SJSA1 (cell line): ENCODE results near the gene ELFN1. TPM values are rescaled to one million over a fixed set of nuclear protein-coding genes. Genes with fewer than 3 reads are reported as not detected.

Source experiments
- DNase-seq, 2 experiments: peaks; one replicate each; pipeline ENCODE4 v3.0.0-alpha.2; 2015 to 2020; ENCODE audit warnings: low spot score in 2 of 2, low read depth in 1 of 2
- H3K27ac ChIP-seq: fragments of 250-450 bp; sonication (Bioruptor Pico); 2 replicates; pipeline ENCODE4 v1.5.1; 2020; ENCODE audit warnings: mild to moderate bottlenecking, moderate library complexity
- H3K27me3 ChIP-seq: fragments of 250-450 bp; sonication (Bioruptor Pico); replicated peaks from 2 replicates; pipeline ENCODE4 v1.5.1; 2020; ENCODE audit warnings: mild to moderate bottlenecking, moderate library complexity
- H3K36me3 ChIP-seq: fragments of 250-450 bp; sonication (Bioruptor Pico); 2 replicates; pipeline ENCODE4 v1.5.1; 2020; ENCODE audit warnings: mild to moderate bottlenecking
- H3K4me1 ChIP-seq: fragments of 250-450 bp; sonication (Bioruptor Pico); replicated peaks from 2 replicates; pipeline ENCODE4 v1.6.1; 2021; ENCODE audit warnings: mild to moderate bottlenecking
- H3K4me3 ChIP-seq: fragments of 250-450 bp; sonication (Bioruptor Pico); 2 replicates; pipeline ENCODE4 v1.5.1; 2020; ENCODE audit warnings: mild to moderate bottlenecking
- H3K9me3 ChIP-seq: fragments of 250-450 bp; sonication (Bioruptor Pico); replicated peaks from 2 replicates; pipeline ENCODE4 v1.5.1; 2020; ENCODE audit warnings: mild to moderate bottlenecking
- total RNA-seq: library from RNA; depleted of rRNA; stranded (reverse); fragments of >200 nt; shearing (Covaris generic); gene quantifications from 2 replicates; pipeline ENCODE4 v1.2.3, GENCODE V29; 2014

Gene ELFN1
- total RNA-seq, 1 experiment from 2014 or later = not detected

DNA sequence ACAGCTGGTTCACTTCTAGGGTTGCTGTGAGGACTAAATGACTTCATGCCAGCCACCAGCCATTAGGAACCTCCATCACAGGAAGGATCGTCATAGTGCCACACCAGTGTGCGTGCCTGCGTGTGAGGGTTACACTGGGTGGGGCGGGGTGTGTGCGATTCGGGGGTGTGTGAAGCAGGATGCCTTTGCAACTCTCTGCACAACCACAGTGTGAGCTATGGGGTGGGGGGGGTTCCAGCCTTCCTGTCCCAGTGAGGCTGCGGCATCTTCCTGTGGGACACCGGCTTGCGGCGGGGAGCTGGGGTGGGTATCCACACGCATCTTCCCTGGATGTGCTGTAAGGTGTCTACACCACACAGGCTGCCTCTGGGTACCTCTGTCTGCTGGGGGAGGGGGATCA, 6.9 kb upstream of the ELFN1 start:
- no peak overlapping the region for H3K27ac ChIP-seq

DNA sequence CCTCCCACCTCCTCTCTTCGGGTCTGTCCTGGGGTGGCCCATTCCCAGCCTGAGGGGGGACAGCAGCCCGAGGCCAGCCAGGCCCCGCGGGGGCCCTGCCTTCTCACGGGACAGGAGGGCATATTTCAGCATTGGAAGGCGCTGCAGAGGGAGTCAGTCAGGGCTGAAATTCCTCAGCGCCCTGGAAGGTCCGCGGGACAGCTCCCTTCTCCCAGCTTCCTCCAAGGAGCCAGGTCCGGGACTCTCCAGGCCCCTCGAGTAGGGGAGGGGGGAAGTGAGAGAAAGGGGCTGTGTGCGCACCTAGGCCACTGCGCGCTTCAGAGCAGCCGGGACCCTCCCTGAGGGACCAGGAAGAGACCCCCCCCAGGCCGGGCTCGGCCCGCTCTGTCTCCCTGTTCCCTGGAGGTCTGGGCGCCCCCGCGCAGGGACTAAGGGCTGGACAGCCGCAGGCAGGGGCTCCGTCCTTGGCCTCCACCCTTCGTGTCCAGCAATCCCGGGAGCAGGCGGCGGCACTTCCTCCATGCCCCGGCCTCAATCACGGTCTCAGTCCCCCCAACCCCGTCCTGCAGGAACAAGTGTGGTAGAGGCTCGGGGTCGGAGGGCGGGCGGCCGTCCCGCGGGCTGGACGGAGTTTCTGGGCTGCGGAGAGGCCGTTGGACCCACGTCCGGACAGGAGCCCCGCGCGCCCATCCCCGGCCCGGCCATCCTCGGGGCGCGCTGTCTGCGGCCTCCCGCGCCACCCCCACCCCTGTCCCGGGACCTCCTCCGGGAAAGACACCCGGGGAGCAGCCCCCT, 6.0 kb upstream of the ELFN1 start:
- H3K36me3 ChIP-seq = no peaks in the 10 kb centered on the region
- no peaks in the 10 kb centered on the region for H3K9me3 ChIP-seq
- peaks cover 62% of the 10 kb centered on the region for H3K27me3 ChIP-seq
- H3K27ac ChIP-seq = no peak overlapping the region
- peaks cover 19% of the 10 kb centered on the region for H3K4me1 ChIP-seq
- H3K4me3 ChIP-seq = no peak overlapping the region
- DNase-seq = peak in 1 of 2 experiments; percentile 39

More for the DNA sequence above, 6.9 kb upstream of the ELFN1 start:
- peaks cover 19% of the 10 kb centered on the region for H3K4me1 ChIP-seq
- no peaks in the 10 kb centered on the region for H3K36me3 ChIP-seq
- DNase-seq = peak in 1 of 2 experiments; percentile 39
- H3K9me3 ChIP-seq = no peaks in the 10 kb centered on the region
- no peak overlapping the region for H3K4me3 ChIP-seq
- H3K27me3 ChIP-seq = peaks cover 60% of the 10 kb centered on the region

DNA sequence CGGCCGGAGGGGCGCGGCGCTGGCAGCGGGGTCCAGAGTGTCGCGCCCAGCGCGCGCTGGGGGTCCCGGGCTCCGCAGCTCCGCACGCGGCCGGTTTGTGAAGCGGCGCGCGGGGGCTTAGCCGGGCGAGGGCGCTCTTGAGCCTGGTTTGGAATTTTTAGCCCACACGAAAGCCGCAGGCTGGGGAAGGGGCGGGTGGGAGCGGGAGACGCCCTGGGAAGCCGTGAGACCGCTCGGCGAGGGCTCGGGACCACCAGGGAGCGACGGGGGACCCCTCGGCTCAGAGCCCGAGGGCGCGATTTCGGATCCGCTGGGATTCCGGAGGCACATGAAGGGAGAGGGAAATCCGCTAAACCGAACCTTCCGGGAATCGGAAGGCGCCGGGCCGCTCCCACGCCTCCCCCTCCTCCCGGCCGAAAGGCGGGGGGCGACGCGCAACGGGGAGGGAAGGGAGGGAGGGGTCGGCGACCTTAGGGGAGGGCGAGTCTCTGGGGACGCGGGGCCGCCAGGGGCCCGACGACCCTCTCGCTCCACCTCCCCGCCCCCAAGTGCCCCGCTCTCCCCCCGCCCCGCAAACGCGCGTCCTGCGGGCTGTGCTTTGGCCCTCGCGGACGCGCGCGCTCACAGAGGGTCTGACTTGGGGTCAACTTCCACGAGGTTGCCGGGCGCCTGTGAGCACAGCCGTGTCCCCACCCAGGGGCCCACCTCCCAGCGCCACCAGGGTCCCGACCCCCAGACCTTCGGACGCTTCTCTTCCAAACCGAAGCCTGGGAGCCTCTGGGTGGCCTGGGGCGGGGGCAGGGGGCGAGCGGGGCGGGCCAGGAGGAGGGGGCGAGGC, 5.1 kb upstream of the ELFN1 start:
- DNase-seq = peak; percentile 46 to 52
- peaks cover 19% of the 10 kb centered on the region for H3K4me1 ChIP-seq
- peaks cover 66% of the 10 kb centered on the region for H3K27me3 ChIP-seq

DNA sequence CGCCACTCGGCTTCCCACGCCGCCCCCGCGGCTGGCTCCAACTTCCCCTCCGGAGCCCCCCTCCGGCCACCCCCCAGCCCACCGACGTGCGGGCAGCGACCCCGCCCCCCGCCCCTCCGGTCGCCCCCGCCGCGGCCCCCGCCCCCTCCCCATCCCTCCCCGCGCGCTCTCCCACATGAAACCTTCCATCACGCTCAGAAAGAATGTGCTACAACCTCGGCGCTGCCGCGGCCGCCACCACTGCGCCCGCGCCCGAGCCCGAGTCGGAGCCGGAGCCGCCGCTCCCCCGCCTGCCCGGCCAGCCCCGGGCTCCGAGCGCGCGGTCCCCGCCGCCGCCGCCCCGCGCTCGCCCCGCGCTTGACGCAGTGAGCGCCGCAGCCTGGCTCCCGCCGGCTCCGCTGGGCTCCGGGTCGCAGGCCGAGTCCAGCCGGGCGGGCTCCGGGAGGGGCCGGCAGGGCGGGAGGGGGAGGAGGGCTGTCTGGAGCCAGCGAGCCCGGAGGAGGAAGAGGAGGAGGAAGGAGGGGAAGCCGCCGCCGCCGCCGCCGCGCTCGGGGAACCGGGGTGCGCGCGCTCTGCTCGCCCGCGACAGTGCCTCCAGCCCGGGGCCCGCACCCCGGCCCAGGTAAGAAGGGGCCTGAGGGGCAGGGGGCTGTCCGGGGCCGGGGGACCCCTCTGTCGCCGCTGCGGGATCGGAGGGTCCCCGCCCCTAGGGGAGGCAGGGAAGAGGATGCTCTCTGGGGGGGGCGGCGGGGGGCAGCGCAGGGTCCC, 4.3 kb upstream of the ELFN1 start:
- Histone ChIP-seq H3K36me3 (no peaks in the 10 kb centered on the region), H3K9me3 (no peaks in the 10 kb centered on the region), H3K4me3 (0 out of 2 replicates have a peak overlapping the region, but pooled peaks have one; percentile 10), H3K27me3 (peaks cover 67% of the 10 kb centered on the region), H3K4me1 (peaks cover 19% of the 10 kb centered on the region), H3K27ac (no peak overlapping the region)
- DNase-seq = peak in 1 of 2 experiments; percentile 41

More for the DNA sequence above, 5.1 kb upstream of the ELFN1 start:
- Histone ChIP-seq H3K27ac (no peak overlapping the region), H3K36me3 (no peaks in the 10 kb centered on the region), H3K4me3 (peak overlapping the region; percentile 40), H3K9me3 (no peaks in the 10 kb centered on the region)

DNA sequence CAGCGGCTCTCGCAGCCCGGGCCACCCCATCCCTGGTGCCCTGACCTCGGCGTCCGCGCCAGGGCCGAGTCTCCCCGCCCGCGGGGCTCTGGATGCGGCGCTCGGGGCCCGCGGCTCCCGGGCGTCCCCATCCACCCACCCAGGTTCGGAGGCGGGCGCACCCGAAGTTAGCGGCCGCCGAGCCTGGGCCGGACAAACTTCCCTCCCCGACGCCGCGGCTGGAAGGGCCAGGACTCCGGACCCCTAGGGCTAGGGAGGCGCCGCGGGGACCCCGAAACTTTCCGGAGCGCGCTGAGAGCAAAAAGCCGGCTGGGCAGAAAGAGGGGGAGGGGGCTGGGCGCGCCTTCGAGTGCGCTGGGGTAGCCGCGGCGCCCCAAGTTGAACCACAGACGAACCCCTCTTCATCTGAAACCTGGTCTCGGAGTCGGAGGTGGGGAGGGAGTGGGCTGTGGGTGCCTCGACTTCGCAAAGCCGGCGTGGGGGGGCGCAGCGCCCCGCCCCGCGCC, 3.7 kb upstream of the ELFN1 start:
- peaks cover 73% of the 10 kb centered on the region for H3K27me3 ChIP-seq
- peaks cover 19% of the 10 kb centered on the region for H3K4me1 ChIP-seq
- no peaks in the 10 kb centered on the region for H3K9me3 ChIP-seq
- H3K4me3 ChIP-seq = no peak overlapping the region
- no peak overlapping the region for H3K27ac ChIP-seq
- H3K36me3 ChIP-seq = no peaks in the 10 kb centered on the region
- DNase-seq = peak in 1 of 2 experiments; percentile 39

DNA sequence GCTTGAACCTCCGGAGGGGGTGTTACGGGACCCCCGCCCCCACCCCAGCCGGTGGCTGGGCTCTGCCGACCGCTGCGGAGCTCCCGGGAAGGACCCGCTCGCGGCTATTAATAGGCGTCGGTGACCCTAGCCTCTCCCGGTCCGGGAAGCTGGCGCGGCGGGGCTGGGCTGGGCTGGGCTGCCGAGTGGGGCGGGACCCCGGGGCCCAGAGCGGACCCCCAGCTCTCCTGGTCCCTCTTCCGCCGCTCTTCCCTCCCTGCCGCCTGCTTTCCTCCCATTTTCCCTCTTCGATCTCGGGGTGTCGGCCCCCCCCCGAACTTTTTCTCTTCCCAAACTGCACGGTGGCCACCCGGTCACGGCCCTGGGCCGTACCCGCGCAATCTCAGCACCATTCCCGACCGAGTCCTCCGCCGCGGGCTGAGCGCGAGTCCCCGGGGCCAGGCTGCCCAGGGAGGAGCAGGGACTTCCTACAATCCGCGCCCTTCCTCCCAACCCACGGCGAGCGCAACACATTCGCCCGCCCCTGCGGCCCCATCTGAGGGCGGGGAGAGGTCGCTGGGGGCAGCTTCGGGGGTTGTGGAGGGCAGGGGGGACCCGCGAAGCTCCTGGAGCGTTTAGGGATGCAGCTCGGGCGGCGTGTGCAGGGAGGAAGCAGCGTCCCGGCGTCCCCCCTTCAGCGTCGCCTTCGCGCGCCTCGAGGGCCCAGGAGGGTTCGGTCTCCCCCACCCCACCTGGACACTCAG, 3.1 kb upstream of the ELFN1 start:
- no peaks in the 10 kb centered on the region for H3K9me3 ChIP-seq
- no peak overlapping the region for H3K27ac ChIP-seq
- no peak overlapping the region for H3K4me3 ChIP-seq
- H3K36me3 ChIP-seq = no peaks in the 10 kb centered on the region
- H3K4me1 ChIP-seq = peaks cover 19% of the 10 kb centered on the region
- peak in 1 of 2 experiments; percentile 41 for DNase-seq
- peaks cover 74% of the 10 kb centered on the region for H3K27me3 ChIP-seq

DNA sequence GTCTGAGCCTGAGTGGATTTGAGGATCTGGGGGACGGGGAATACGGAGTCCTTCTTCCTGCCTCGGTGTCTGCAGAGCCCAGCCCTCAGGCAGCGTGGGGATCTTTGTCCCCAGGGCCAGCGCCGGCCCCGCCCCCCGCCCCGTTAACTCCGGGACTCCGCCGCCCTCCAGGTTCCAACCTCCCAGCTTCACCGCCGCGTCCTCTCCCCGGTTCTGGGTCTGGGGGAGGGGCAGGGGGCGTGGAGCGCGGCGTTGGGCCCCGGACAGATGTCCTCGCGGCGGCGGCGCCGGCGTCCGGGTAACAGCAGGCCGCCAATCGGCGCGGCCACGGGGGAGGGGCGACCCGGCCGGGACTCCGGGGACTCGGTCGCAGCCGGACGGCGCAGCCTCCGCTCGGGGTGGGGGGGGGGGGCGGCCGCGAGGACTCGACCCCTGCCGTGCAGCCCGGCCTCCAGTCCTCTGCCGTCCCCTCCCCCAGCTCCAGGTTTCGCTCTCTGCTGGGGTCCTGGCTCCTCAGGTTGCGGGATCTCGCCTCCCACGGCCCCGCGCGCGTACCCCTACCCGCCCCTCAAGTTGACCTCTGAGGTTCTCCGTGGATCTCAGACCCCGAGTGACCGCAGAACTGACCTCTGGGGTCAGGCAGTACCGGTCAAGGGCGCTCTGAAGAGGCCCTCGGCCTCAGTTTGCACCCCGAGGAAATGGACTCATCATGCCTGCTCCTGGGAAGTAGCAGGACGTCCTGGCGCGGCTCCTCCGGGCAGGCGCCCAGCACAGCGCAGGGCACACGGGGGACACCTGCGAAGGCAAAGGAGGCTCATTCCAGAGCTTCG, 2.3 kb upstream of the ELFN1 start:
- H3K27me3 ChIP-seq = peaks cover 75% of the 10 kb centered on the region

DNA sequence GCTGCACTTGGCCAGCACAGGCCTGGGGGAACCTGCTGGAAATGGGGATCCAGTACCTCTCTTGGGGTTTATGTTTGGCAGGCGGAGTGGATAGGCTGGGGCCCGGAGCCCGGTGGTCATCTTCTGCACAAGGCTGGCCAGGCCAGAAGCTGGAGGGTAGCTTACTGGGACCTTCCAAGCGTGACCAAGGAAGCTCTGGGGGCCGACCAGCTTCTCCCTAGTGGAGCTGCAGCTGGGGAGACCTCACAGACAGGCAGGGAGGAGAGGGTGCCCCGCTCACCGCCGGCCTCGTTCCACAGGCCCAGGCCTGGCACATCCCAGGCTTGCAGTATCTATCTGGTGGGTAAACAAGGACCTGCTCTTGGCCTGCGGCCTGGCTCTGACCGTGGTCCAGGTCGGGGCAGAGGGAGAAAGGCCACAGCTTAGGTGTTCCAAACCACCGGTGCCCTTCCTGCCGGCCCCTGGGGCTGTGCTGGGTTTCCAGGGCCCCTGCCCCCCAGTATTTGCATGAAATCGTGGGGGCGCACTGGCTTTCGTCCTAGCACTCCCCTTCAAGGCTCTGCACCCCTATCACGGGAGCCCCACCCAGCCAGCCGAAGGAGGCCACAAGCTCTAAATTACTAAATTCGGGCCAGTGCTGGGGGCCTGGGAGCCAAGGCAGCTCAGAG, 1.5 kb upstream of the ELFN1 start:
- no peaks in the 10 kb centered on the region for H3K36me3 ChIP-seq
- DNase-seq = peak; percentile 23 to 42
- no peak overlapping the region for H3K27ac ChIP-seq
- peaks cover 19% of the 10 kb centered on the region for H3K4me1 ChIP-seq
- H3K4me3 ChIP-seq = no peak overlapping the region
- H3K9me3 ChIP-seq = no peaks in the 10 kb centered on the region
- H3K27me3 ChIP-seq = peaks cover 68% of the 10 kb centered on the region

More for the DNA sequence above, 2.3 kb upstream of the ELFN1 start:
- peaks cover 19% of the 10 kb centered on the region for H3K4me1 ChIP-seq
- H3K9me3 ChIP-seq = no peaks in the 10 kb centered on the region
- H3K36me3 ChIP-seq = no peaks in the 10 kb centered on the region
- H3K27ac ChIP-seq = no peak overlapping the region
- peak in 1 of 2 experiments; percentile 35 for DNase-seq
- H3K4me3 ChIP-seq = no peak overlapping the region

DNA sequence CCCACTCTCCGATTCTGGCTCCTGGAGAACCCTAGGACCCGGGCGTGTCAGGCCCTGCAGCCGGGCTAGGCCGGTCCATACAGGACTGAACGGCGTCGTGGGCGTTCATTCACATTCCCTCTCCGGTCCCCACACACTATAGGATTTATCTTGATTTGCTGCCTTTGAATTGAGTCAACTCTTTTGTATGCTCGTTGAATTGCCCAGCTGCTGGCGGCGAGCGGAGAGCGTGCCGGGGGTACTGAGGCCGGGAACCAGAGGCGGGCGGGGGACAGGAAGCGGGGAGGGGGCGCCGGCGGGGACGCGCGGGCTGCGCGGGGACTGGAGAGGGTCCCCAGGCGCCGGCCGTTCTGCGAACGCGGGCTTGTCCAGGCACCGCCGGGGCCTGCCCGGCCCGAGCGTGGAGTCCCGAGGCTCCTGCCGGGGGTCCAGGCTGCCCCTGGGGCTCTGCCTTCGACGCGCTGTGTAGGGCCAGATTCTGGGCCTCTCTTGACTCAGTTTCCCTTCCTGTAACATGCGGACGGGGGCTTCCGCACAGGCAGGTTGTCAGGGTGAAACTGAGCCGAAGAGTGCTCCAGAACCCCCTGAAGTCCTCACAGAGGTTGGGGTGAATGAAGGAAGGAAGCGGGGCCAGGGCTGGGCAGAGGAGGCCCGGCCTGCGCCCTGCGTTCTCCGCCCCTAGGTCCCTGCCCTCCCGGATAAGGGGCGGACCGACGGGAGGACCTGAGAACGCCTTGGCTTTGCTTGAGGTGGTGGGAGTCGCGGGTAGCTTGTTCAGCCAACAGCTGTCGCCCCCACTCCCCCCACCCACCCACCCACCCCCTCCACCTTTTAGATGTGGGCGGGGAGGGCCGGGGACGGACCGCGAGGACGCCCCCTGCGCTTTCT, 769 bp upstream of the ELFN1 start:
- peak in 1 of 2 experiments; percentile 34 for DNase-seq
- H3K36me3 ChIP-seq = no peaks in the 10 kb centered on the region
- no peaks in the 10 kb centered on the region for H3K9me3 ChIP-seq
- H3K4me3 ChIP-seq = no peak overlapping the region
- H3K27me3 ChIP-seq = peaks cover 60% of the 10 kb centered on the region
- H3K4me1 ChIP-seq = peaks cover 19% of the 10 kb centered on the region
- H3K27ac ChIP-seq = no peak overlapping the region

DNA sequence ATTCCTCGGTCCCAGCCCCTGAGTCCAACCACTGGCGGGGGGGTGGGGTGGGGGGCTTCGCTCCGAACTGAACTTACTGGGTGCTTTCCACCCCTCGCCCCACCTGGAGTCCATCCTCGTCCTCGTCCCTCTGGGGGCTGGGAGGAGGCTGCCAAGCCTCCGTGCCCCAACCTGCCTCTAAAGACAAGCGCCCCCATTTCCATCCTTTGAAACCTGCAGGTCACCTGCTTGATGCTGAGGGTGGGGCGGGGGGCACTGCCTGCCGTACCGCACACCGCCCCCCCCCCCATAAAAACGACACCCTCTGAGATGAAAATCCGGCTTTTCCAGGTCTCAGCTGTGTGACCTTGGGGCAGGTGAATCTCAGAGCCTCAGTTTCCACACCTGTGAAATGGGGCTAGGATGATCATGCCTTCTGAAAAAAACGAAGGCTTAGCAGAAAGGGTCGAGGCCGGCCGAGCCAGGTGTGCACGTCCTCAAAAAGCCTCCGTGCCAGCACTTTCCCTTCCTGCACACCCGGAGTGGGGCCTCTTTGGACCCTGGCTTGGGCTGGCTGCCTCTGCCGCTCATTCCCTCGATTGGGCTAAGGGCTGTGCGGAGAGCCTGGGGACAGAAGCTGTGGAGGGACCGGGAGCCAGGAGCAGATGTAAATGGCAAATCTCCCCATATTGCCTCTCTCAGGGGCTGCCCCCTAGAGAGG, 967 bp downstream of the ELFN1 start:
- H3K4me3 ChIP-seq = no peak overlapping the region
- H3K36me3 ChIP-seq = no peaks in the 10 kb centered on the region
- H3K9me3 ChIP-seq = no peaks in the 10 kb centered on the region
- DNase-seq = peak in 1 of 2 experiments; percentile 40
- no peak overlapping the region for H3K27ac ChIP-seq
- peaks cover 15% of the 10 kb centered on the region for H3K4me1 ChIP-seq
- H3K27me3 ChIP-seq = peaks cover 48% of the 10 kb centered on the region
